Caco-2 (cell line): ENCODE data around the gene WDR27. TPM values are rescaled to one million over a fixed set of nuclear protein-coding genes. Genes with fewer than 3 reads are reported as not detected.
"Not testable (repeated sequence)": the region's sequence is repeated elsewhere in the genome, so short reads cannot be mapped to it uniquely, and the experiment has no call there.

Experiments
- BruUV-seq: library from RNA; stranded (reverse); fragments of 400-500 nt; replicated peaks from 2 replicates; lab custom pipeline; 2021; lab: Mats Ljungman, UMichigan
- CTCF ChIA-PET: fragments of 300-600 bp; sonication (Branson Sonifier 250); formaldehyde crosslinking; loops from one replicate; lab custom pipeline; 2022; ENCODE audit warnings: antibody characterized with exemption; lab: Charles Lee
- POLR2A ChIA-PET: fragments of 300-600 bp; sonication (Branson Sonifier 250); formaldehyde crosslinking; loops from one replicate; lab custom pipeline; 2022; ENCODE audit warnings: antibody characterized with exemption; lab: Charles Lee
- DNase-seq, 2 experiments: peaks; one replicate each; pipeline versions ENCODE4 v3.0.0 to v3.0.0-alpha.2; 2020 to 2022
- H3K27me3 ChIP-seq: replicated peaks from 2 replicates; pipeline ENCODE4 v1.6.0; 2011; ENCODE audit warnings: low read length; ENCODE audit not compliant: control insufficient read depth, insufficient read depth
- H3K36me3 ChIP-seq: 2 replicates; pipeline ENCODE4 v1.5.1; 2011; ENCODE audit warnings: low read length; ENCODE audit not compliant: control insufficient read depth, insufficient read depth
- H3K4me1 ChIP-seq: fragments of 250-450 bp; sonication (Bioruptor Pico); 2 replicates; pipeline ENCODE4 v1.5.1; 2020; ENCODE audit warnings: mild to moderate bottlenecking
- H3K4me3 ChIP-seq: 2 replicates; pipeline ENCODE4 v1.5.1; 2011; ENCODE audit warnings: low read depth, mild to moderate bottlenecking, control low read depth, low read length
- H3K9me3 ChIP-seq: fragments of 250-450 bp; sonication (Bioruptor Pico); 2 replicates; pipeline ENCODE4 v1.5.1; 2020; ENCODE audit warnings: mild to moderate bottlenecking, moderate library complexity
- H3K27ac Mint-ChIP-seq: one replicate; pipeline ENCODE4 v1.8.0; 2022; ENCODE audit warnings: mixed read lengths; ENCODE audit not compliant: unreplicated experiment
- H3K27me3 Mint-ChIP-seq: one replicate; pipeline ENCODE4 v1.8.0; 2022; ENCODE audit warnings: mixed read lengths; ENCODE audit not compliant: insufficient read depth, unreplicated experiment
- H3K36me3 Mint-ChIP-seq: one replicate; pipeline ENCODE4 v1.8.0; 2022; ENCODE audit warnings: mild to moderate bottlenecking, mixed read lengths; ENCODE audit not compliant: insufficient read depth, unreplicated experiment
- H3K4me1 Mint-ChIP-seq: one replicate; pipeline ENCODE4 v1.8.0; 2022; ENCODE audit warnings: low read depth, mixed read lengths; ENCODE audit not compliant: unreplicated experiment
- H3K4me3 Mint-ChIP-seq: one replicate; pipeline ENCODE4 v1.8.0; 2022; ENCODE audit warnings: mild to moderate bottlenecking, moderate library complexity, mixed read lengths; ENCODE audit not compliant: unreplicated experiment
- H3K9me3 Mint-ChIP-seq: one replicate; pipeline ENCODE4 v1.8.0; 2022; ENCODE audit warnings: mixed read lengths; ENCODE audit not compliant: unreplicated experiment
- CTCF ChIP-seq, 2 experiments: fragments of 200-600 bp in 1 of 2; IDR thresholded peaks; 1 replicate in 1 of 2; 2 replicates in 1 of 2; pipeline versions ENCODE4 v1.5.1 to v1.8.0; 2011 to 2022; ENCODE audit warnings: antibody characterized with exemption in 1 of 2, control low read depth in 1 of 2, inconsistent platforms in 1 of 2, low read depth in 1 of 2, low read length in 1 of 2, mild to moderate bottlenecking in 1 of 2, moderate library complexity in 1 of 2; ENCODE audit not compliant: insufficient read depth in 1 of 2, severe bottlenecking in 1 of 2, unreplicated experiment in 1 of 2
- intact Hi-C: fragments of 100-400 bp; cut with micrococcal nuclease; formaldehyde crosslinking; loops from one replicate; pipeline ENCODE4 v1.10.0; 2022; ENCODE audit not compliant: unreplicated experiment
- total RNA-seq: library from RNA; stranded (reverse); gene quantifications from 2 replicates; pipeline ENCODE4 v1.2.3, GENCODE V29; 2022

Gene WDR27
- total RNA-seq, 1 experiment from 2014 or later, result 62.9 TPM

GRCh38 chr6:169518451-169518850, 183.4 kb downstream of the WDR27 start:
- no peaks in the 10 kb centered on the region for H3K9me3 ChIP-seq
- H3K4me3 ChIP-seq, result no peak overlapping the region
- H3K36me3 ChIP-seq, result no peaks in the 10 kb centered on the region
- no TSS peak for BruUV-seq
- no peaks in the 10 kb centered on the region for H3K4me1 ChIP-seq
- no peaks in the 10 kb centered on the region for H3K36me3 Mint-ChIP-seq
- CTCF ChIA-PET, result no interaction called here
- intact Hi-C loops, result no loop called here
- peaks cover 20% of the 10 kb centered on the region for H3K9me3 Mint-ChIP-seq
- POLR2A ChIA-PET, result no interaction called here
- H3K4me3 Mint-ChIP-seq, result no peak overlapping the region
- no peak overlapping the region for H3K27ac Mint-ChIP-seq
- no peak for DNase-seq
- no peaks in the 10 kb centered on the region for H3K27me3 ChIP-seq
- H3K4me1 Mint-ChIP-seq, result no peaks in the 10 kb centered on the region
- no peaks in the 10 kb centered on the region for H3K27me3 Mint-ChIP-seq
- no peak for TF ChIP-seq CTCF (IDR thresholded peaks at IDR 0.05; ENCODE audit: insufficient read depth in 1 of 2, low read depth in 1 of 2, low read length in 1 of 2, severe bottlenecking in 1 of 2, unreplicated experiment in 1 of 2)

GRCh38 chr6:169513478-169514193, 188.2 kb downstream of the WDR27 start:
- no peaks in the 10 kb centered on the region for H3K27me3 ChIP-seq
- ChIA-PET CTCF (no interaction called here), POLR2A (no interaction called here)
- Mint-ChIP-seq H3K4me3 (no peak overlapping the region), H3K27ac (no peak overlapping the region), H3K27me3 (no peaks in the 10 kb centered on the region), H3K36me3 (no peaks in the 10 kb centered on the region), H3K4me1 (no peaks in the 10 kb centered on the region), H3K9me3 (peaks cover 1% of the 10 kb centered on the region)
- no peaks in the 10 kb centered on the region for H3K9me3 ChIP-seq
- H3K36me3 ChIP-seq, result no peaks in the 10 kb centered on the region
- no peak overlapping the region for H3K4me3 ChIP-seq
- no peaks in the 10 kb centered on the region for H3K4me1 ChIP-seq
- intact Hi-C loops, result no loop called here
- no TSS peak for BruUV-seq
- TF ChIP-seq CTCF (IDR thresholded peaks at IDR 0.05; ENCODE audit: insufficient read depth in 1 of 2, low read depth in 1 of 2, low read length in 1 of 2, severe bottlenecking in 1 of 2, unreplicated experiment in 1 of 2), result no peak
- DNase-seq, result no peak

- H3K9me3 Mint-ChIP-seq, H3K36me3 Mint-ChIP-seq, H3K9me3 ChIP-seq, BruUV-seq, H3K4me3 ChIP-seq, H3K36me3 ChIP-seq, intact Hi-C loops, H3K4me1 Mint-ChIP-seq, H3K4me1 ChIP-seq, H3K27me3 Mint-ChIP-seq, H3K27me3 ChIP-seq, CTCF ChIA-PET, H3K27ac Mint-ChIP-seq, DNase-seq, H3K4me3 Mint-ChIP-seq, POLR2A ChIA-PET: not testable (repeated sequence)
Measured at GRCh38 chr6:169511785-169512184, 190.0 kb downstream of the WDR27 start.
